NCI-H146 treated with DMSO at 0.1 percent for 48 hours (cell line): ENCODE measurements around the gene DISC1.
"Not testable (repeated sequence)": the region's sequence is repeated elsewhere in the genome, so short reads cannot be mapped to it uniquely, and the experiment has no call there.

Source experiments
- DNase-seq: peaks from one replicate; lab custom pipeline; 2025; ENCODE audit not compliant: unreplicated experiment; lab: John Stamatoyannopoulos, UW

The DISC1 gene

GRCh38 chr1:231605149-231606100, 21.2 kb upstream of the DISC1 start:
- DNase-seq, result no peak

- no peak for DNase-seq
Measured at GRCh38 chr1:231606712-231607111, 19.9 kb upstream of the DISC1 start.

GRCh38 chr1:231610388-231610787, 16.2 kb upstream of the DISC1 start:
- no peak for DNase-seq

- DNase-seq, result no peak
Measured at GRCh38 chr1:231611111-231611510, 15.5 kb upstream of the DISC1 start.

DNA sequence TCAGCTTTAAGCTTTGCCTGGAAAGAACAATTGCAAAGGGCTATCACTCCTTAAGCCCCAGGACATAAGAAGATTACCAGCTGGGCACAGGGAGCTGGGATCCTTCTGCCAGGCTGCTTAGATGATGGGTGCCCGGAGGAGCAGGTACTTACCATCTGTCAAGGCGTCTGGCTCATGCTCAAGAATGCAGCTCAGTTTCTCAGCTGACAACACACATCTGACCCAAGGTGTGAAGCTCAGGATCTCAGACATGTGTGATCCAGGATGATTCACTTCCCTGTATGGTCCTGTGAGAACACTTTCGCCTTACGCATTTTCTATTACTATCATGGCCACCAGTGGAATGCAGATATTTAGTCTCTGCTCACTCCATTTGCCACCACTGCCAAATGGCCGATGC, 14.7 kb upstream of the DISC1 start:
- no peak for DNase-seq

GRCh38 chr1:231612393-231613089, 14.0 kb upstream of the DISC1 start:
- no peak for DNase-seq

- no peak for DNase-seq
Measured at GRCh38 chr1:231613419-231614349, 12.9 kb upstream of the DISC1 start.

- DNase-seq, result no peak
Measured at GRCh38 chr1:231616667-231617066, 9.9 kb upstream of the DISC1 start.

- DNase-seq, result no peak
Measured at GRCh38 chr1:231618609-231619256, 7.9 kb upstream of the DISC1 start.

GRCh38 chr1:231619257-231619634, 7.3 kb upstream of the DISC1 start:
- DNase-seq, result no peak

DNA sequence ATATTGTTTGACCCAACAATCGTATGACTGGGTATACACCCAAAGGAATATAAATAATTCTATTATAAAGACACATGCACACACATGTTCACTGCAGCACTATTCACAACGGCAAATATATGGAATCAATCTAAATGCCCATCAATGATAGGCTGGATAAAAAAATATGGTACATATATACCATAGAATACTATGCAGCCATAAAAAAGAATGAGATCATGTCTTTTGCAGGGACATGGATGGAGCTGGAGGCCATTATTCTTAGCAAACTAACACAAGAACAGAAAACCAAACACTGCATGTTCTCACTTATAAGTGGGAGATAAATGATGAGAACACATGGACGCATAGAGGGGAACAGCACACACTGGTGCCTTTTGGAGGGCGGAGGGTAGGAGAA, 1.5 kb upstream of the DISC1 start:
- not testable (repeated sequence) for DNase-seq

- no peak for DNase-seq
Measured at GRCh38 chr1:231625975-231626534, 535 bp upstream of the DISC1 start.

DNA sequence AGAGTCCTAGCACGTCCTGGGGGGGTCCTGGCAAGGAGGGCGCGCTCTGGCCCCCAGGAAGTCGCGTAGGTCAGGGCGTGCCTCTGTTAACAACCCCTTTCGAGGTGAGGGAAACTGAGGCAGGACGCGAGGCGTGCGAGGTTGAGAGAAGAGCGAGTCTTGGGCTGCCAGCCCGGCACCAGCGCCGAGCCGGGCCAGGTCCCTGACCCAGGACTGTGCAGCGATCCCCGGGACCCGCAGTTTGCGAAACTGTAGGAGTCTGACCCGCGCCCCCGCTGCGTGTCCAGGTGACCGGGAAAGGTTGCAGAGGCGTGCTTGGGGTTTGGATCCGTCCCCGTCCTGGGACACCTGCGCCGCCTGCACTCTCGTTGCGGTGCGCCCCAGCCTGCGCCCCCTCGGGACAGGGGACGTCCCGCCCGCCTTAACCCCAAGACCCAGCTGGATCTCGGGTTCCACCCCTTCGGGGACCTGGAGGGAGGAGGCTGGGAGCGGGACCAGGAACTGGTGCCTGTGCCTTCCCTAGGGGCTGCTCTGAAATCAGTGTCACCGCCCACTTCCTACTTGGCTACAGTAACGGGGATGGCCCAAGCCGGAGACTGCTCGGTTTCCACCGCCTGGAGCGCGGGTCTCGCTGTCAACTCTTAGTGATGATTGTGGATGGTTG, 493 bp downstream of the DISC1 start:
- DNase-seq, result peak; percentile 59

GRCh38 chr1:231628207-231628876, 1.8 kb downstream of the DISC1 start:
- DNase-seq, result peak; percentile 86

GRCh38 chr1:231629132-231629531, 2.5 kb downstream of the DISC1 start:
- no peak for DNase-seq

DNA sequence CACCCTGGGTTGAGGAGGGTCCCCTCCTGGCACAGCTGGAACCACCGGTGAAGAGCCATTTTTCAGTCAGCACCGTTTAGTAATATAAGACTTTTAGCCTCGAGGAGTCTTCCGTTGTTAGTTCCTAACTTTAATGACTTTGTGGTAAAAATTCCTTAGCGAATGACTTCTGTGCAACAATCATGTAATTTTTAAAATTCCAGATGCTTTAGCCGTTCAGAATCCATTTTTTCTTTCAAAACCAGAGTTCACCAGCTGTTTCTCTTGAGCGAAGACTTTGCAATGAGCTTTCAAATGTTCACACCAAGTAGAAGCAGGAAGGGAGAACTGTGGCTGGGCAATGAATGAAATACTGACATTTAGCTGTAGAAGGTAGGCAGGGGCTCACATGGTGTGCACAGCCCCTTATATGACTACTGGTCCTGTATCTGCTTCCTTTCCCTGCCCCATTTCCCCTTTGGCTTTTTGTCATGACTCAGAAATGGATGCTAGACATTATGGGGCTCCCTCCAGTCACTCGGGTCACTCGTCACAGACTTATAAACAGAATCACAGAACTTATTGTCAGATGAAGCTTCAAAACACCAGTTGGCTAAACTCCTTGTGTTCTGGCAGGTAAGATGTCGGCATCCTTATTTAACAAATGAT, 4.1 kb downstream of the DISC1 start:
- no peak for DNase-seq

GRCh38 chr1:231631717-231632116, 5.1 kb downstream of the DISC1 start:
- no peak for DNase-seq

DNA sequence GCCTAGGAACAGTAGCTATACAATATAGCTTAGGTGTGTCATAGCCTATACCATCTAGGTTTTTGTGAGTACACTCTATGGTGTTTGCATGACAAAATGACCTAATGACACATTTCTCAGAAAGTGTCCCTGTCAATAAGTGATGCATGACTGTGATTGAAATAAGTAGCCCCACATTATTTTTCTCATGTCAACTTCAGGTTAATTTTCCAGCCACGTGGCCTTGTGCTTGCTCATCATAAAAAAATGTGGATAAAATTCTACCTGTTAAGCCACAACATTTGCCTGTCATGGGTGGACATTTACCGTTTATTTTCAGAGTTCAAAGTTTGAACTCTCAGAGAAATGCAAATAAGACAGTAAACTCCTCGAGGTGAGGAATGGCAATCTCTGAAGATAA, 5.5 kb downstream of the DISC1 start:
- no peak for DNase-seq
